GM13977 (cell line): ENCODE measurements around the gene SAMD1.

ENCODE experiments used
- DNase-seq: peaks from one replicate; pipeline ENCODE4 v3.0.0; 2012; ENCODE audit warnings: low spot score
- CTCF ChIP-seq: IDR thresholded peaks from 2 replicates; pipeline ENCODE4 v1.5.1; 2012; ENCODE audit warnings: mild to moderate bottlenecking, control low read depth; ENCODE audit not compliant: insufficient read depth; ENCODE audit errors: extremely low read depth, missing control alignments
- in situ Hi-C: fragments of 300-500 bp; cut with MboI; formaldehyde crosslinking; loops from one replicate; pipeline ENCODE4 v1.12.0; 2022; ENCODE audit warnings: low sequenced_read_pairs, low pct_unique_long_range_greater_than_20kb, mixed read lengths, inconsistent platforms; ENCODE audit not compliant: unreplicated experiment

Gene SAMD1

GRCh38 chr19:14114439-14114838 lies 23.9 kb upstream of the SAMD1 start:
- no peak for DNase-seq
- TF ChIP-seq CTCF: no peak
- in situ Hi-C loops: no loop called here

GRCh38 chr19:14113762-14114414 lies 23.3 kb upstream of the SAMD1 start:
- in situ Hi-C loops: no loop called here
- DNase-seq: no peak
- peak; percentile 50 for TF ChIP-seq CTCF

- no peak for TF ChIP-seq CTCF
- in situ Hi-C loops: no loop called here
- no peak for DNase-seq
These were observed 22.3 kb upstream of the SAMD1 start for GRCh38 chr19:14112809-14113385.

GRCh38 chr19:14112051-14112808 lies 21.7 kb upstream of the SAMD1 start:
- no peak for TF ChIP-seq CTCF
- in situ Hi-C loops: no loop called here
- no peak for DNase-seq

GRCh38 chr19:14111486-14111885 lies 20.9 kb upstream of the SAMD1 start:
- no peak for TF ChIP-seq CTCF

GRCh38 chr19:14110650-14111049 lies 20.1 kb upstream of the SAMD1 start:
- in situ Hi-C loops: no loop called here
- TF ChIP-seq CTCF: no peak
- no peak for DNase-seq

More at GRCh38 chr19:14111486-14111885, 20.9 kb upstream of the SAMD1 start:
- in situ Hi-C loops: no loop called here
- DNase-seq: no peak
